DND-41 (cell line): Measurements from ENCODE around the gene ZNF747.

Experiments used
- CTCF ChIP-seq: IDR thresholded peaks from 2 replicates; pipeline ENCODE4 v1.5.1; 2012; ENCODE audit warnings: borderline replicate concordance, low read length, moderate library complexity, mild to moderate bottlenecking; ENCODE audit not compliant: poor library complexity, severe bottlenecking; ENCODE audit errors: extremely low read depth
- EZH2 ChIP-seq: IDR thresholded peaks from 3 replicates; pipeline ENCODE4 v1.6.1; 2012; ENCODE audit warnings: borderline replicate concordance, low read depth, mild to moderate bottlenecking, moderate library complexity, low read length, inconsistent platforms; ENCODE audit not compliant: severe bottlenecking

DNA sequence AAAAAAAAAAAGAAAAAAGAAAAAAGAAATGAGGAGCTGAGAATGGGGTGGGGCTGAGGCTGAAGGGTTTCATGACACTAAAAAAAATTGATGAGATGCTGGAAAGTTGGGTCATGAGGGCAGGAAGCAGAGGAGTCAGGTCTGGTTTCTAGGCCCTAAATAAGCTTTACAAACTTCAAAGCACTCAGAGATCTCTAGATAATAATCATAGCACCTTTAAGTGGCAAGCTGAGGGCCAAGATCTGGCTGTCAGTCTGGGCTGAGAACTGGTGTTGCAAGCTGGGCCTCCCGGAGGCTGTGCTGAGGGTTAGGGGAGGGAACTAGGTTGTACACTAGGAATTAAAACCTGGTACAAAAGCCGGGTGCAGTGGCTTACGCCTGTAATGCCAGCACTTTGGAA lies 17.1 kb upstream of the ZNF747 start:
- TF ChIP-seq CTCF = no peak
- TF ChIP-seq EZH2 = no peak
